ENCODE measurements around the gene HDAC9.
"Not testable (repeated sequence)": the region's sequence is repeated elsewhere in the genome, so short reads cannot be mapped to it uniquely, and the experiment has no call there.

The HDAC9 gene

GRCh38 chr7:18900236-18900635, 404.7 kb downstream of the HDAC9 start:
- peak; percentile 2 for DNase-seq (ENCODE audit: low spot score)

- DNase-seq (ENCODE audit: low spot score) = no peak
Observed at GRCh38 chr7:18900803-18901202, 405.3 kb downstream of the HDAC9 start.

- no peak for DNase-seq (ENCODE audit: low spot score)
Observed at GRCh38 chr7:18901351-18901750, 405.8 kb downstream of the HDAC9 start.

GRCh38 chr7:18901982-18902421, 406.5 kb downstream of the HDAC9 start:
- DNase-seq (ENCODE audit: low spot score) = no peak

- DNase-seq (ENCODE audit: low spot score) = no peak
Observed at GRCh38 chr7:18902892-18903291, 407.3 kb downstream of the HDAC9 start.

- DNase-seq (ENCODE audit: low spot score) = no peak
Observed at GRCh38 chr7:18903695-18904094, 408.1 kb downstream of the HDAC9 start.

- no peak for DNase-seq (ENCODE audit: low spot score)
Observed at GRCh38 chr7:18905316-18905943, 409.9 kb downstream of the HDAC9 start.

GRCh38 chr7:18906901-18907300, 411.4 kb downstream of the HDAC9 start:
- no peak for DNase-seq (ENCODE audit: low spot score)

GRCh38 chr7:18913106-18913505, 417.6 kb downstream of the HDAC9 start:
- DNase-seq (ENCODE audit: low spot score) = no peak

- no peak for DNase-seq (ENCODE audit: low spot score)
Observed at GRCh38 chr7:18916826-18917225, 421.3 kb downstream of the HDAC9 start.

- DNase-seq (ENCODE audit: low spot score) = no peak
Observed at GRCh38 chr7:18927134-18927533, 431.6 kb downstream of the HDAC9 start.

GRCh38 chr7:18936265-18936664, 440.7 kb downstream of the HDAC9 start:
- DNase-seq (ENCODE audit: low spot score) = no peak

- no peak for DNase-seq (ENCODE audit: low spot score)
Observed at GRCh38 chr7:18939771-18940592, 444.4 kb downstream of the HDAC9 start.

GRCh38 chr7:18940593-18941134, 445.1 kb downstream of the HDAC9 start:
- DNase-seq (ENCODE audit: low spot score) = no peak

- DNase-seq (ENCODE audit: low spot score) = no peak
Observed at GRCh38 chr7:18941207-18941606, 445.7 kb downstream of the HDAC9 start.

GRCh38 chr7:18948521-18948920, 453.0 kb downstream of the HDAC9 start:
- DNase-seq (ENCODE audit: low spot score) = no peak

GRCh38 chr7:18952846-18953245, 457.3 kb downstream of the HDAC9 start:
- DNase-seq (ENCODE audit: low spot score) = no peak

GRCh38 chr7:18958627-18959026, 463.1 kb downstream of the HDAC9 start:
- DNase-seq (ENCODE audit: low spot score) = no peak

GRCh38 chr7:18960725-18961124, 465.2 kb downstream of the HDAC9 start:
- DNase-seq (ENCODE audit: low spot score) = no peak

- no peak for DNase-seq (ENCODE audit: low spot score)
Observed at GRCh38 chr7:18962031-18962430, 466.5 kb downstream of the HDAC9 start.

GRCh38 chr7:18965657-18966056, 470.1 kb downstream of the HDAC9 start:
- DNase-seq (ENCODE audit: low spot score) = no peak

- not testable (repeated sequence) for DNase-seq (ENCODE audit: low spot score)
Observed at GRCh38 chr7:18967755-18968154, 472.2 kb downstream of the HDAC9 start.

- DNase-seq (ENCODE audit: low spot score) = no peak
Observed at GRCh38 chr7:18971839-18972238, 476.3 kb downstream of the HDAC9 start.

All from cerebellar cortex (tissue), 1 donor.